Amniotic epithelial cell (primary cell): ENCODE data around the gene HAGH.
A peak's percentile ranks its signal among the peaks of the same experiment; 100 is the strongest.

ENCODE experiments used
- DNase-seq: peaks from one replicate; pipeline ENCODE4 v3.0.0-alpha.2; 2010; ENCODE audit warnings: low read depth

Gene HAGH

GRCh38 chr16:1786242-1787055, 40.2 kb downstream of the HAGH start:
- no peak for DNase-seq

- DNase-seq = no peak
Observed at GRCh38 chr16:1785846-1786170, 40.8 kb downstream of the HAGH start.

- DNase-seq = no peak
Observed at GRCh38 chr16:1784977-1785845, 41.4 kb downstream of the HAGH start.

- peak; percentile 100 for DNase-seq
Observed at GRCh38 chr16:1782408-1783264, 44.0 kb downstream of the HAGH start, which contains the start of the genes NUBP2 and SPSB3. Gene NUBP2, plus strand, starts transcription at chr16:1782960. Its CDS starts 61 bp downstream, at chr16:1783021. Gene SPSB3, minus strand, starts transcription at chr16:1782571. Its CDS starts 1,088 bp downstream, at chr16:1781483.

- DNase-seq = no peak
Observed at GRCh38 chr16:1781758-1782407, 44.7 kb downstream of the HAGH start.

- DNase-seq = no peak
Observed at GRCh38 chr16:1781254-1781653, 45.4 kb downstream of the HAGH start.

- DNase-seq = no peak
Observed at GRCh38 chr16:1780677-1781072, 46.0 kb downstream of the HAGH start.

- DNase-seq = no peak
Observed at GRCh38 chr16:1779741-1780676, 46.6 kb downstream of the HAGH start.

- no peak for DNase-seq
Observed at GRCh38 chr16:1779234-1779701, 47.4 kb downstream of the HAGH start.

- no peak for DNase-seq
Observed at GRCh38 chr16:1778200-1779179, 48.1 kb downstream of the HAGH start.

GRCh38 chr16:1777375-1778199, 49.0 kb downstream of the HAGH start:
- DNase-seq = no peak

GRCh38 chr16:1776991-1777374, 49.6 kb downstream of the HAGH start:
- no peak for DNase-seq

GRCh38 chr16:1776672-1776955, 50.0 kb downstream of the HAGH start:
- no peak for DNase-seq

- no peak for DNase-seq
Observed at GRCh38 chr16:1775846-1776671, 50.6 kb downstream of the HAGH start.

- no peak for DNase-seq
Observed at GRCh38 chr16:1775006-1775845, 51.4 kb downstream of the HAGH start.

- DNase-seq = no peak
Observed at GRCh38 chr16:1774448-1774780, 52.2 kb downstream of the HAGH start.
